ENCODE data around the gene SLC16A1. TPM values are rescaled to one million over a fixed set of nuclear protein-coding genes. Genes with fewer than 3 reads are reported as not detected.

SLC16A1 gene
- total RNA-seq, 1 experiment from 2014 or later = 116 TPM

GRCh38 chr1:112939810-112940209, 16.2 kb downstream of the SLC16A1 start:
- Histone ChIP-seq H2AFZ (ENCODE audit: low read length) (no peak overlapping the region), H3K27ac (ENCODE audit: low read length) (no peak overlapping the region), H3K4me2 (ENCODE audit: low read length) (no peak overlapping the region), H3K9me3 (ENCODE audit: low read length) (no peaks in the 10 kb centered on the region), H3K79me2 (ENCODE audit: low read length) (peaks cover 100% of the 10 kb centered on the region), H4K20me1 (ENCODE audit: low read length) (peaks cover 22% of the 10 kb centered on the region), H3K9me2 (replicated peaks; ENCODE audit: low read length) (no peaks in the 10 kb centered on the region), H3K36me3 (ENCODE audit: low read depth, low read length) (peaks cover 8% of the 10 kb centered on the region), H3F3A (ENCODE audit: low read length, unreplicated experiment) (no peaks in the 10 kb centered on the region), H3K4me1 (ENCODE audit: insufficient read depth, low read length) (peaks cover 27% of the 10 kb centered on the region), H3K4me3 (ENCODE audit: low read length) (no peak overlapping the region), H3K9ac (ENCODE audit: low read length) (no peak overlapping the region), H3K27me3 (ENCODE audit: low read length) (no peaks in the 10 kb centered on the region)
- BruUV-seq (replicated peaks) = no TSS peak
- TF ChIP-seq CTCF (conservative IDR thresholded peaks at IDR 0.05; ENCODE audit: low read depth, low read length) (no peak), EZH2phosphoT487 (IDR thresholded peaks at IDR 0.05; ENCODE audit: borderline replicate concordance, low read length) (no peak), EZH2 (IDR thresholded peaks at IDR 0.05; ENCODE audit: low read length, unreplicated experiment) (no peak)
- ChIA-PET CTCF (no interaction called here), POLR2A (ENCODE audit: unreplicated experiment) (no interaction called here)
- DNase-seq = no peak
- ATAC-seq = no peak
- intact Hi-C loops (cut with micrococcal nuclease) = no loop called here

- peaks cover 8% of the 10 kb centered on the region; the same call in 1 of the 2 replicates for H3K36me3 ChIP-seq (ENCODE audit: low read depth, low read length)
- ATAC-seq (no peak), DNase-seq (no peak)
- no peaks in the 10 kb centered on the region for H3K9me2 ChIP-seq (replicated peaks; ENCODE audit: low read length)
- CTCF ChIA-PET = no interaction called here
- H3K9me3 ChIP-seq (ENCODE audit: low read length) = no peaks in the 10 kb centered on the region
- peaks cover 100% of the 10 kb centered on the region for H3K79me2 ChIP-seq (ENCODE audit: low read length)
- TF ChIP-seq CTCF (conservative IDR thresholded peaks at IDR 0.05; ENCODE audit: low read depth, low read length) = no peak
- TF ChIP-seq EZH2 (IDR thresholded peaks at IDR 0.05; ENCODE audit: low read length, unreplicated experiment) = no peak
- TF ChIP-seq EZH2phosphoT487 (IDR thresholded peaks at IDR 0.05; ENCODE audit: borderline replicate concordance, low read length) = no peak
- no peak overlapping the region for H3K4me3 ChIP-seq (ENCODE audit: low read length)
- no peak overlapping the region for H2AFZ ChIP-seq (ENCODE audit: low read length)
- H4K20me1 ChIP-seq (ENCODE audit: low read length) = peaks cover 27% of the 10 kb centered on the region
- H3F3A ChIP-seq (ENCODE audit: low read length, unreplicated experiment) = no peaks in the 10 kb centered on the region
- peaks cover 29% of the 10 kb centered on the region for H3K4me1 ChIP-seq (ENCODE audit: insufficient read depth, low read length)
- no peaks in the 10 kb centered on the region for H3K27me3 ChIP-seq (ENCODE audit: low read length)
- intact Hi-C loops (cut with micrococcal nuclease) = no loop called here
- no peak overlapping the region for H3K27ac ChIP-seq (ENCODE audit: low read length)
- POLR2A ChIA-PET (ENCODE audit: unreplicated experiment) = no interaction called here
- H3K4me2 ChIP-seq (ENCODE audit: low read length) = no peak overlapping the region
- no TSS peak for BruUV-seq (replicated peaks)
- no peak overlapping the region for H3K9ac ChIP-seq (ENCODE audit: low read length)
Observed at GRCh38 chr1:112938210-112938609, 17.8 kb downstream of the SLC16A1 start.

- intact Hi-C loops (cut with micrococcal nuclease) = no loop called here
- Histone ChIP-seq H3K27me3 (ENCODE audit: low read length) (no peaks in the 10 kb centered on the region), H3K4me3 (ENCODE audit: low read length) (no peak overlapping the region), H3K27ac (ENCODE audit: low read length) (no peak overlapping the region), H3K9ac (ENCODE audit: low read length) (no peak overlapping the region), H3K79me2 (ENCODE audit: low read length) (peaks cover 100% of the 10 kb centered on the region), H3K9me2 (replicated peaks; ENCODE audit: low read length) (no peaks in the 10 kb centered on the region), H3F3A (ENCODE audit: low read length, unreplicated experiment) (no peaks in the 10 kb centered on the region), H4K20me1 (ENCODE audit: low read length) (peaks cover 25% of the 10 kb centered on the region), H3K4me1 (ENCODE audit: insufficient read depth, low read length) (peaks cover 29% of the 10 kb centered on the region), H2AFZ (ENCODE audit: low read length) (no peak overlapping the region), H3K9me3 (ENCODE audit: low read length) (no peaks in the 10 kb centered on the region), H3K36me3 (ENCODE audit: low read depth, low read length) (peaks cover 8% of the 10 kb centered on the region; the same call in 1 of the 2 replicates), H3K4me2 (ENCODE audit: low read length) (no peak overlapping the region)
- TF ChIP-seq CTCF (conservative IDR thresholded peaks at IDR 0.05; ENCODE audit: low read depth, low read length) (no peak), EZH2phosphoT487 (IDR thresholded peaks at IDR 0.05; ENCODE audit: borderline replicate concordance, low read length) (no peak), EZH2 (IDR thresholded peaks at IDR 0.05; ENCODE audit: low read length, unreplicated experiment) (no peak)
- CTCF ChIA-PET = no interaction called here
- no peak for DNase-seq
- no TSS peak for BruUV-seq (replicated peaks)
- POLR2A ChIA-PET (ENCODE audit: unreplicated experiment) = interaction anchor here (0.6 kb wide), 1 partner anchor 17 kb away, joined by 4 read pairs; no protein-coding TSS in a partner anchor
- ATAC-seq = no peak
Observed at GRCh38 chr1:112937495-112937894, 18.5 kb downstream of the SLC16A1 start.
